ENCODE measurements around the gene DAPP1.

Gene DAPP1

DNA sequence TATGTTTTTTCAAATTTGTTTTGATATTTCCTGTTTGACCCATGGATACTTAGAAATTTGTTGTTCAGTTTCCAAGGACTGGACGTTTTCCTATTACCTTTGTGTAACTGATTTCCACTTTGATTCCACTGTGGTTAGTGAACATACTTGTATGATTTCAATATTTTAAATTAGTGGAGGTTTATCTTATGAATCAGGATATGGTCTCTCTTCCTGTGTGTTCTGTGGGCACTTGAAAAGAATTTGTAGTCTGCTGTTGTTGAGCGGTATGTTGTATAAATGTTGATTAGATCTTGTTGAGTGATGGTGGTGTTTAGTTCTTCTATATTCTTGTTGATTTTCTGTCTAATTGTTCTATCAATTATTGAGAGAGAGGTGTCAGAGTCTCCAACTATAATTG lies 98.8 kb downstream of the DAPP1 start:
- DNase-seq (ENCODE audit: low read depth) = no peak

DNA sequence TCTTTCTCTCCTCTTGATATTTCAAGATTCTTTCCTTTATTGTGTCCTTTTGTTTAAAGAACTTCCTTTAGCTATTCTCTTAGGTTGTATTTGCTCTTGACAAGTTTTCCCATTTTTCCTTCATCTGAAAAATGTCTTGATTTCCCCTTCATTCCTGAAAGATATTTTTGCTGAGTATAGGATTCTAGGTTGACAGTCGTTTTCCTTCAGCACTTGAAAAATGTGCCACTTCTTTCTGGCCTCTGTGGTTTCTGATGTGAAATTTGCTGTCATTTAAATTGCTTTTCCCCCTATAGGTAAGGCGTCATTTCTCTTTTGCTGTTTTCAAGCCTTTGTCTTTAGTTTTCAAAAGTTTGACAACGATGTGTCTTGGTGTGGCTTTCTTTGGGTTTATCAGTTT lies 100.9 kb downstream of the DAPP1 start:
- no peak for DNase-seq (ENCODE audit: low read depth)

DNA sequence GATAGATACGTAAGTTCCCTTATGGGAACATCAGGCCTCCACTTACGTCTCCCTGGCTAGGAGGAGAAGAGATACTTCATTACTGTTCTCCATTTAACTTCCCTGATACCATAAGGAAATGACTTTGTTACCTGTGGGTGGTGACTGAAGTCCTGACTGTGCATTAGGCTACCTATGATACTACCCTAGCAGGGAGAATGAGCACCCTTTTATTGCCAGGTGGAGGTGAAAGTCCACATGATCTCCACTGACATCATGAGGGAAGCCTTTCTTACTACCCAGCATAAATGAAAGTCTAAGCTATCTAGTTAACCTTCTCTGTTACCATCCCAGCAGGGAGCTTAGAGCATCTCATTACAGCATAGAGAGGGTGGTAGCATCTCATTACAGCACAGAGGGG lies 102.0 kb downstream of the DAPP1 start:
- DNase-seq (ENCODE audit: low read depth) = no peak

Data from HS-5 (cell line).